ENCODE results near the gene NRF1. TPM values are rescaled to one million over a fixed set of nuclear protein-coding genes. Genes with fewer than 3 reads are reported as not detected.

The NRF1 gene
- total RNA-seq, 1 experiment from 2014 or later: 25.9 TPM

- TF ChIP-seq CEBPB (IDR thresholded peaks at IDR 0.05; ENCODE audit: low read depth) (no peak), EZH2phosphoT487 (IDR thresholded peaks at IDR 0.05; ENCODE audit: borderline replicate concordance) (no peak), ELF1 (IDR thresholded peaks at IDR 0.05; ENCODE audit: borderline replicate concordance, low read depth) (no peak), ZNF274 (IDR thresholded peaks at IDR 0.05; ENCODE audit: low read depth, low read length) (no peak), JUND (IDR thresholded peaks at IDR 0.05) (no peak), EZH2 (IDR thresholded peaks at IDR 0.05) (no peak), RAD21 (IDR thresholded peaks at IDR 0.05; ENCODE audit: low read depth) (no peak)
- TF ChIP-seq, protein P1, sequence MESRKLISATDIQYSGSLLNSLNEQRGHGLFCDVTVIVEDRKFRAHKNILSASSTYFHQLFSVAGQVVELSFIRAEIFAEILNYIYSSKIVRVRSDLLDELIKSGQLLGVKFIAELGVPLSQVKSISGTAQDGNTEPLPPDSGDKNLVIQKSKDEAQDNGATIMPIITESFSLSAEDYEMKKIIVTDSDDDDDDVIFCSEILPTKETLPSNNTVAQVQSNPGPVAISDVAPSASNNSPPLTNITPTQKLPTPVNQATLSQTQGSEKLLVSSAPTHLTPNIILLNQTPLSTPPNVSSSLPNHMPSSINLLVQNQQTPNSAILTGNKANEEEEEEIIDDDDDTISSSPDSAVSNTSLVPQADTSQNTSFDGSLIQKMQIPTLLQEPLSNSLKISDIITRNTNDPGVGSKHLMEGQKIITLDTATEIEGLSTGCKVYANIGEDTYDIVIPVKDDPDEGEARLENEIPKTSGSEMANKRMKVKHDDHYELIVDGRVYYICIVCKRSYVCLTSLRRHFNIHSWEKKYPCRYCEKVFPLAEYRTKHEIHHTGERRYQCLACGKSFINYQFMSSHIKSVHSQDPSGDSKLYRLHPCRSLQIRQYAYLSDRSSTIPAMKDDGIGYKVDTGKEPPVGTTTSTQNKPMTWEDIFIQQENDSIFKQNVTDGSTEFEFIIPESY (IDR thresholded peaks at IDR 0.05; ENCODE audit: extremely low read depth, insufficient replicate concordance, low read length): no peak
- H3K79me2 ChIP-seq (ENCODE audit: insufficient read depth, low read length): no peaks in the 10 kb centered on the region
- no peaks in the 10 kb centered on the region for H3K27me3 ChIP-seq (ENCODE audit: insufficient read depth, low read length)
- H3K27ac ChIP-seq (ENCODE audit: low read depth, low read length): no peak overlapping the region
- RAD21 ChIA-PET (ENCODE audit: low non-redundant PET in 1 of 2, low total read pairs in 2 of 2, uncharacterized antibody in 2 of 2, unreplicated experiment in 2 of 2): no interaction called here
- no peak for DNase-seq (ENCODE audit: low read depth, low spot score)
- BruUV-seq (replicated peaks): no TSS peak
- peaks cover 3 to 5% of the 10 kb centered on the region in 2 experiments; a peak in 2 of 4 replicates for H3K4me1 ChIP-seq (ENCODE audit: control insufficient read depth in 1 of 2, insufficient read depth in 2 of 2, low read length in 2 of 2)
- no peak overlapping the region for H2AFZ ChIP-seq (ENCODE audit: low read depth, low read length, poor library complexity, severe bottlenecking)
- no peaks in the 10 kb centered on the region for H3K9me2 ChIP-seq (ENCODE audit: insufficient read depth)
- no peak overlapping the region for H3K4me3 ChIP-seq (replicated peaks in 1 of 2; ENCODE audit: low read depth in 1 of 2, low read length in 2 of 2)
- CTCF ChIA-PET: no interaction called here
- ATAC-seq: no peak
- H4K20me1 ChIP-seq (ENCODE audit: insufficient read depth): no peaks in the 10 kb centered on the region
- H3K9me3 ChIP-seq (ENCODE audit: control insufficient read depth in 1 of 2, insufficient read depth in 1 of 2, low read depth in 1 of 2, low read length in 2 of 2): no peaks in the 10 kb centered on the region
- no peak overlapping the region for H3K9ac ChIP-seq (ENCODE audit: low read length)
- H3K36me3 ChIP-seq (ENCODE audit: control insufficient read depth in 1 of 2, insufficient read depth in 2 of 2, low read length in 2 of 2): no peaks in the 10 kb centered on the region
- POLR2A ChIA-PET: no interaction called here
- no peak overlapping the region for H3K4me2 ChIP-seq (ENCODE audit: low read length)
- intact Hi-C loops (cut with micrococcal nuclease): no loop called here
These were observed 90.8 kb downstream of the NRF1 start for GRCh38 chr7:129702316-129702715.

GRCh38 chr7:129702761-129703338, 91.3 kb downstream of the NRF1 start:
- Histone ChIP-seq H3K9ac (ENCODE audit: low read length) (no peak overlapping the region), H4K20me1 (ENCODE audit: insufficient read depth) (no peaks in the 10 kb centered on the region), H3K27ac (ENCODE audit: low read depth, low read length) (no peak overlapping the region), H3K4me2 (ENCODE audit: low read length) (no peak overlapping the region), H3K9me2 (ENCODE audit: insufficient read depth) (no peaks in the 10 kb centered on the region), H3K36me3 (ENCODE audit: control insufficient read depth in 1 of 2, insufficient read depth in 2 of 2, low read length in 2 of 2) (no peaks in the 10 kb centered on the region), H3K4me3 (replicated peaks in 1 of 2; ENCODE audit: low read depth in 1 of 2, low read length in 2 of 2) (no peak overlapping the region), H2AFZ (ENCODE audit: low read depth, low read length, poor library complexity, severe bottlenecking) (no peak overlapping the region), H3K9me3 (ENCODE audit: control insufficient read depth in 1 of 2, insufficient read depth in 1 of 2, low read depth in 1 of 2, low read length in 2 of 2) (no peaks in the 10 kb centered on the region), H3K27me3 (ENCODE audit: insufficient read depth, low read length) (no peaks in the 10 kb centered on the region), H3K79me2 (ENCODE audit: insufficient read depth, low read length) (no peaks in the 10 kb centered on the region), H3K4me1 (ENCODE audit: control insufficient read depth in 1 of 2, insufficient read depth in 2 of 2, low read length in 2 of 2) (peaks cover 3 to 5% of the 10 kb centered on the region in 2 experiments; a peak in 2 of 4 replicates)
- ChIA-PET CTCF (no interaction called here), POLR2A (no interaction called here), RAD21 (ENCODE audit: low non-redundant PET in 1 of 2, low total read pairs in 2 of 2, uncharacterized antibody in 2 of 2, unreplicated experiment in 2 of 2) (no interaction called here)
- DNase-seq (ENCODE audit: low read depth, low spot score) (no peak), ATAC-seq (no peak)
- intact Hi-C loops (cut with micrococcal nuclease): no loop called here
- no TSS peak for BruUV-seq (replicated peaks)
- no peak for TF ChIP-seq CEBPB (IDR thresholded peaks at IDR 0.05; ENCODE audit: low read depth)
- TF ChIP-seq MAX (IDR thresholded peaks at IDR 0.05): no peak
- TF ChIP-seq ELF1 (IDR thresholded peaks at IDR 0.05; ENCODE audit: borderline replicate concordance, low read depth): no peak
- no peak for TF ChIP-seq CTCF (IDR thresholded peaks at IDR 0.05 in 2 of 3, conservative IDR thresholded peaks at IDR 0.05 in 1 of 3; ENCODE audit: borderline replicate concordance in 1 of 3, insufficient read depth in 1 of 3, low read depth in 2 of 3, low read length in 2 of 3)
- no peak for TF ChIP-seq CBX3 (IDR thresholded peaks at IDR 0.05; ENCODE audit: low read depth)
- no peak for TF ChIP-seq FOSL1 (IDR thresholded peaks at IDR 0.05; ENCODE audit: low read depth)
- TF ChIP-seq ZFX (IDR thresholded peaks at IDR 0.05): no peak
- no peak for TF ChIP-seq YY1 (IDR thresholded peaks at IDR 0.05; ENCODE audit: extremely low read depth, insufficient replicate concordance, low read depth, low read length)
- no peak for TF ChIP-seq POLR2A (IDR thresholded peaks at IDR 0.05; ENCODE audit: borderline replicate concordance, extremely low read depth, insufficient read depth, insufficient read length)
- no peak for TF ChIP-seq ZNF274 (IDR thresholded peaks at IDR 0.05; ENCODE audit: low read depth, low read length)
